Activated naive CD4-positive, alpha-beta T cell treated with anti-CD3 and anti-CD28 coated beads, Interleukin-2, amount 50 U/mL, for 72 hours (primary cell): ENCODE measurements around the gene SPIB. TPM values are rescaled to one million over a fixed set of nuclear protein-coding genes. Genes with fewer than 3 reads are reported as not detected.
A peak's percentile ranks its signal among the peaks of the same experiment; 100 is the strongest.
"Not testable (repeated sequence)": the region's sequence is repeated elsewhere in the genome, so short reads cannot be mapped to it uniquely, and the experiment has no call there.

ENCODE experiments used
- ATAC-seq, 2 donors: fragments of 150-1000 bp; cut with Tn5 transposase; 2 replicates each; pipeline ENCODE4 v1.10.0; 2021; ENCODE audit warnings: mild to moderate bottlenecking in 2 of 2, moderate library complexity in 2 of 2
- DNase-seq, 2 donors: peaks; one replicate each; pipeline ENCODE4 v3.0.0; 2021 to 2022; ENCODE audit warnings: low spot score in 2 of 2
- H3K27ac Mint-ChIP-seq, 2 donors: one replicate each; pipeline ENCODE4 v1.8.0; 2022; ENCODE audit warnings: mild to moderate bottlenecking in 2 of 2, mixed read lengths in 2 of 2
- H3K36me3 Mint-ChIP-seq, 2 donors: one replicate each; pipeline ENCODE4 v1.8.0; 2022; ENCODE audit warnings: mixed read lengths in 2 of 2
- H3K9me3 Mint-ChIP-seq, 2 donors: one replicate each; pipeline ENCODE4 v1.8.0; 2022; ENCODE audit warnings: mixed read lengths in 2 of 2
- total RNA-seq, 2 donors: library from RNA; stranded (reverse); gene quantifications; one replicate each; pipeline ENCODE4 v1.2.3, GENCODE V29; 2022

SPIB gene
- total RNA-seq, 2 donors from 2014 or later = 1.1 to 1.2 TPM

- Mint-ChIP-seq H3K27ac (no peak overlapping the region), H3K36me3 (no peaks in the 10 kb centered on the region), H3K9me3 (no peaks in the 10 kb centered on the region)
- ATAC-seq (no peak), DNase-seq (no peak)
Observed at GRCh38 chr19:50466706-50467039, 47.9 kb downstream of the SPIB start.

GRCh38 chr19:50467566-50467965 is 48.8 kb downstream of the SPIB start:
- no peaks in the 10 kb centered on the region for H3K36me3 Mint-ChIP-seq
- no peak overlapping the region for H3K27ac Mint-ChIP-seq
- ATAC-seq (no peak), DNase-seq (no peak)
- no peaks in the 10 kb centered on the region for H3K9me3 Mint-ChIP-seq

- ATAC-seq (no peak), DNase-seq (no peak)
- no peaks in the 10 kb centered on the region for H3K9me3 Mint-ChIP-seq
- H3K27ac Mint-ChIP-seq = no peak overlapping the region
- no peaks in the 10 kb centered on the region for H3K36me3 Mint-ChIP-seq
Observed at GRCh38 chr19:50468818-50469217, 50.1 kb downstream of the SPIB start.

- peaks cover 7 to 14% of the 10 kb centered on the region in 2 donors for H3K36me3 Mint-ChIP-seq
- not testable (repeated sequence) for DNase-seq, H3K27ac Mint-ChIP-seq, H3K9me3 Mint-ChIP-seq, ATAC-seq
Observed at GRCh38 chr19:50473336-50473735, 54.6 kb downstream of the SPIB start.

GRCh38 chr19:50475101-50475568 is 56.4 kb downstream of the SPIB start:
- ATAC-seq = no peak
- H3K36me3 Mint-ChIP-seq = peaks cover 7 to 20% of the 10 kb centered on the region in 2 donors
- H3K27ac Mint-ChIP-seq = peak overlapping the region; percentile 61 to 91
- no peak for DNase-seq
- no peaks in the 10 kb centered on the region for H3K9me3 Mint-ChIP-seq

DNA sequence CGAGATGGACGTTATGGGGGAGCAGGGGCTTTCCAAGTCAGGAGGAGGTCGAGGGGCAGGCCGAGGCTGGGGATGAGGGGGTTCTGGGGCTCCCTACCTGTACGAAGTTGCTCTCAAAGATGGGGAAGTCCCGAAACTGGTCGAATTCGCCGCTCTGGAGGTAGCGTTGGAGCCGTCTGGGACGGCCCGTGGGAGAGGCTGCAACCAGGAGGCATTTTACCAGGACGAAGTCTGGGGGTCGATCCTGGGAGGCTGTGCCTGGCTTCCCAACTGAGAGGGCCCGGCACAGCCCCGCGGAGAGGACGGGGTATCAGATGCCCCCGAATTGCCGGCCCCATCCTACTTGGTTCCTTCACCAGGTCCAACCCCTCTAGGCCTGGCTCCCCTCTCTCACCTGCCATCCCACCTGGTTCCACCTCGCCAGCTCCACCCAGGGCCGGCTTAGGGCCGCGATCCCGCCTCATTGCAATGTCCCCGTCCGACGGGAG is 57.0 kb downstream of the SPIB start:
- peak overlapping the region; percentile 91 for H3K27ac Mint-ChIP-seq
- no peaks in the 10 kb centered on the region for H3K9me3 Mint-ChIP-seq
- ATAC-seq = peak in 1 of 2 donors; percentile 17
- H3K36me3 Mint-ChIP-seq = peaks cover 7 to 20% of the 10 kb centered on the region in 2 donors
- no peak for DNase-seq

DNA sequence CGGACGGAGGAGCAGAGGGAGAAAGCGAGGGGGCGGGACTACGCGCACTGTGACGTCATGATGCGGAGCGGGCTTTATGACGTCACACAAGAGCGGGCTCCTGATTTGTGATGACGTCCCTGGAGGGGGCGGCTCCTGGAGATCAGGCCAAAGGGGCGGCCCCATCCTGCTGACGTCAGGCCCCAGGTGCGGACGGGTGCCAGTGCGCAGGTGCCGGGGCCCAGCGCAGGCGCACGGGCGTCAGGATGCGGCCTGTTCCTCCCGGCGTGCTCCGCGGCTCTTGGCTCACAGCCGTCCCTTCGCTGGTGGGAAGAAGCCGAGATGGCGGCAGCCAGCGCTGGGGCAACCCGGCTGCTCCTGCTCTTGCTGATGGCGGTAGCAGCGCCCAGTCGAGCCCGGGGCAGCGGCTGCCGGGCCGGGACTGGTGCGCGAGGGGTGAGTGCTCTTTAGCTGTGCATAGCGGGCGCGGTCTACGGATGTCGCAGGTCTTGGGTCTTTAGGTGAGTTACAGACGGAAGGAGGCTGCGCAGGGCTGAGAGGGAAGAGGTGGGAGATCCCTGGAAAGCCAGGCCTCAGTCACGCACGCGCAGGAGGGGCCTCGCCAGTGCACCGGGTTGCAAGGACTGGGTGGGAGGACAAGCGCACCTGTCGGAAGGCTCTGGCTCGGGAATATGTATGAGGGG is 57.6 kb downstream of the SPIB start, which contains the start of the genes EMC10 and GARIN5A:
TSS of gene EMC10 (plus strand) at position 284 of the 683 bp plus-strand sequence. CDS start at position 322, 38 bp downstream.
TSS of gene GARIN5A (minus strand) at position 625 of the 683 bp plus-strand sequence. CDS start at position 165, 460 bp downstream.
- peak; percentile 94 to 98 for ATAC-seq
- DNase-seq = peak; percentile 94 to 96
- no peaks in the 10 kb centered on the region for H3K9me3 Mint-ChIP-seq
- peaks cover 7 to 20% of the 10 kb centered on the region in 2 donors for H3K36me3 Mint-ChIP-seq
- peak within 1 kb of the TSS; percentile 91 to 98 for H3K27ac Mint-ChIP-seq

- H3K9me3 Mint-ChIP-seq = no peaks in the 10 kb centered on the region
- H3K27ac Mint-ChIP-seq = peak overlapping the region; percentile 91 to 98
- no peak for ATAC-seq
- DNase-seq = no peak
- peaks cover 7 to 20% of the 10 kb centered on the region in 2 donors for H3K36me3 Mint-ChIP-seq
Observed at GRCh38 chr19:50476907-50477238, 58.1 kb downstream of the SPIB start.

GRCh38 chr19:50477751-50478515 is 59.2 kb downstream of the SPIB start:
- peak overlapping the region; percentile 91 to 98 for H3K27ac Mint-ChIP-seq
- DNase-seq (no peak), ATAC-seq (no peak)
- no peaks in the 10 kb centered on the region for H3K9me3 Mint-ChIP-seq
- peaks cover 7 to 20% of the 10 kb centered on the region in 2 donors for H3K36me3 Mint-ChIP-seq

DNA sequence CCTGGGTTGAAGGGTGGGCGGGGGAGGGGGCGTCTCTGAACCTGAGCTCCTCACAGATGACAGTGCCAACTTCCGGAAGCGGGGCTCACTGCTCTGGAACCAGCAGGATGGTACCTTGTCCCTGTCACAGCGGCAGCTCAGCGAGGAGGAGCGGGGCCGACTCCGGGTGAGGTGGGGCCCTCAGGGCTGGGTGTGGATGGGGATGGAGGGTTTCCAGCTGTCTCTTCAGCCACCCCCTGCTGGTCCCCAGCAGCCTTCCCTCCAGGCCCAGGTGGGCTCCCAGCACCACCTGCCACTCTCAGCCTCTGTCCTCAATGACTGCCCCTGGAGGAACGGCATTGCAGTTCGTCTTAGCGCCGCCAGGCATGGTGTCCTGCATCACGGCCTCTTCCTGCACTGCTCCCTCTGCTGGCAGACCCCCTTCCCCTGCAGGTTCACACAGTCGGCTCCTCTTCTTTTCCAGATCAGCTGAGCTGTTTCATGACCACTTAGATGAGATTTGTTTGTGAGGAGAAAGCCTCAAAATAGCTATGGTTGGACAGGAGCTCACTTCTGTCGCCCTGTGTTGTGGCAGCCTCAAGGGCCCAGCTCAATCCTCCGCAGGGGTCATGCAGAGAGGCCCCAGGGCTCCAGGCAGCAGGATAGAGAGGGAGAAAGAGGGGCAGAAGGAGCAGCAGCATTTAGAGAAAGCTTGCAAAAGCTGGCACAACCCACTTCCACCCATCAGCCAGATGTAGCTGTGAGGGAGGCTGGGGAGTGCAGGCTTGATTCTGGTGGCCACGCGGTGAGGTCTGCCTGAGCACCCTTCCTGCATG is 60.4 kb downstream of the SPIB start:
- Mint-ChIP-seq H3K9me3 (no peaks in the 10 kb centered on the region), H3K27ac (peak overlapping the region; percentile 52 to 53), H3K36me3 (peaks cover 11 to 26% of the 10 kb centered on the region in 2 donors)
- no peak for DNase-seq
- ATAC-seq = no peak

DNA sequence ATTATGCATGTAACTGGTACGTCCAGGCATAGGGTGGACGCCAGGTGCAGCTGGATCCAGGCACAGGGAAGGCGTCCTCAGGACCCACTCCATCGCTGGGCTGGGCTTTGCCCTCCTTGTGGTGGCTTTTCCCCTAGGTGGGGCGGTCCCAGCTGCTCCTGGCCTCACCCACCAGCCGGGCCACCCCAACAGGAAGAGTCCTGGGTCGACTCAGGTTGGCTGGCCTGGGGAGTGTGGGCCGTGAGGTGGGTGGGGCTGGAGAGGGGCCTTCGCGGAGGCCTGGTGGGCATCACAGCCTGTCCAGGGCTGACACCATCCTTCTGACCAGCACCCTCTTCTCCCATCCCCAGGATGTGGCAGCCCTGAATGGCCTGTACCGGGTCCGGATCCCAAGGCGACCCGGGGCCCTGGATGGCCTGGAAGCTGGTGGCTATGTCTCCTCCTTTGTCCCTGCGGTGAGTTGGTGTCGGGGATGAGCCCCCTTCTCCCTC is 61.1 kb downstream of the SPIB start:
- DNase-seq = no peak
- Mint-ChIP-seq H3K9me3 (no peaks in the 10 kb centered on the region), H3K36me3 (peaks cover 11 to 26% of the 10 kb centered on the region in 2 donors), H3K27ac (no peak overlapping the region)
- no peak for ATAC-seq

DNA sequence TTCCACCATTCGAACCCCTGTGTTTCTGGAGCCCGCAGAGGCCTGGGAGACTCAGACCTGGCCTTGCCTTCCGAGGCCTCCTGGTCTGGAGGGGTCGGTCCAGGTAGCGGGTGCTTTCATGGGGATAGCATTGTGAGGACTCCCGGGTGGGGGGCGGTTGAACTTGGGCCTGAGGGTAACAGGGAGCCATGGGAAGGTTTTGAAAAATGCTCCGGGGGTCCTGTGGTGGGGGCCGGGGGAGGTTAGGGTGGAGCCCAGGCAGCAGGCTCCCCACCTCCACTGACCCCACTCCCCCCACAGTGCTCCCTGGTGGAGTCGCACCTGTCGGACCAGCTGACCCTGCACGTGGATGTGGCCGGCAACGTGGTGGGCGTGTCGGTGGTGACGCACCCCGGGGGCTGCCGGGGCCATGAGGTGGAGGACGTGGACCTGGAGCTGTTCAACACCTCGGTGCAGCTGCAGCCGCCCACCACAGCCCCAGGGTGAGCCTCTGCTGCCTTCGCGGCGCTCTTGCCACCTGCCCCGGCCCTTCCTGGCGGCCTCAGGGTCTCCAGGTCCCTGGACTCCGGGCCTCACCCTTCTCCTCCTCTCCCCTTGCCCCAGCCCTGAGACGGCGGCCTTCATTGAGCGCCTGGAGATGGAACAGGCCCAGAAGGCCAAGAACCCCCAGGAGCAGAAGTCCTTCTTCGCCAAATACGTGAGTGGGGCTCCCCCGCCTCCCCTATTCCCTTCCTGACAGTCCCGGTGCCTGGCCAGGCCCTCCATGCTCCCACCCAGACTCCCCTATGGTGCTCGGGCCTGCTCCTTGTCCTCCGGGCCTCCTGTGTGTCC is 61.8 kb downstream of the SPIB start:
- Mint-ChIP-seq H3K9me3 (peaks cover 0 to under 1% of the 10 kb centered on the region in 2 donors), H3K36me3 (peaks cover 11 to 32% of the 10 kb centered on the region in 2 donors), H3K27ac (peak overlapping the region; percentile 56 to 77)
- ATAC-seq (no peak), DNase-seq (no peak)

Other genes starting within 250 kb of the SPIB start
- gene MYH14, start 215.3 kb upstream of the SPIB start, total RNA-seq = not detected
- gene KCNC3, start 89.6 kb upstream of the SPIB start, total RNA-seq = 10 to 100 TPM in 1 of 2 donors, 1 to 10 TPM in 1; 5.1 to 24.1 TPM
- gene NAPSA, start 53.3 kb upstream of the SPIB start, total RNA-seq = 100 to 1,000 TPM in 1 of 2 donors, 10 to 100 TPM in 1; 90.8 to 166 TPM
- 10 to 100 TPM; 51.1 to 61.2 TPM for gene NR1H2, start 42.5 kb upstream of the SPIB start, total RNA-seq
- gene POLD1, start 34.6 kb upstream of the SPIB start, total RNA-seq = 100 to 1,000 TPM; 183 to 254 TPM
- gene MYBPC2, start 14.0 kb downstream of the SPIB start, total RNA-seq = 1 to 10 TPM in 1 of 2 donors, under 1 TPM in 1; 0.91 to 1.9 TPM
- 10 to 100 TPM; 27.3 to 45.5 TPM for gene EMC10, start 57.6 kb downstream of the SPIB start, total RNA-seq
- gene GARIN5A, start 57.9 kb downstream of the SPIB start, total RNA-seq = under 1 TPM; 0.60 to 0.96 TPM
- gene JOSD2, start 92.3 kb downstream of the SPIB start, total RNA-seq = 10 to 100 TPM; 27.6 to 29.5 TPM
- not detected for gene ASPDH, start 95.0 kb downstream of the SPIB start, total RNA-seq
- not detected for gene LRRC4B, start 149.5 kb downstream of the SPIB start, total RNA-seq
- gene SYT3, start 220.9 kb downstream of the SPIB start, total RNA-seq = under 1 TPM in 1 of 2 donors, not detected in 1; 0.23 TPM
- gene C19orf81, start 230.5 kb downstream of the SPIB start, total RNA-seq = 1 to 10 TPM in 1 of 2 donors, not detected in 1; 4.2 TPM